CD4-positive, alpha-beta T cell treated with Interleukin-21 for 1 hour (primary cell): ENCODE measurements around the gene EDAR.

Experiments used
- DNase-seq: peaks from one replicate; pipeline ENCODE4 v3.0.0-alpha.2; 2020

The EDAR gene

GRCh38 chr2:108988796-108989713, at the start of gene EDAR:
Gene EDAR (minus strand): TSS chr2:108989220. CDS start chr2:108931014, 58,206 bp downstream.
- DNase-seq = peak; percentile 60

GRCh38 chr2:109033171-109033570, 44.2 kb upstream of the EDAR start:
- no peak for DNase-seq

- no peak for DNase-seq
Measured at GRCh38 chr2:109032229-109032820, 43.3 kb upstream of the EDAR start.

- peak; percentile 85 for DNase-seq
Measured at GRCh38 chr2:109031476-109032228, 42.6 kb upstream of the EDAR start.

GRCh38 chr2:109030870-109031475, 42.0 kb upstream of the EDAR start:
- DNase-seq = peak; percentile 17

GRCh38 chr2:109029490-109030201, 40.6 kb upstream of the EDAR start:
- no peak for DNase-seq

GRCh38 chr2:109028738-109029489, 39.9 kb upstream of the EDAR start:
- DNase-seq = no peak

- no peak for DNase-seq
Measured at GRCh38 chr2:109028277-109028676, 39.3 kb upstream of the EDAR start.

- DNase-seq = no peak
Measured at GRCh38 chr2:109027702-109028101, 38.7 kb upstream of the EDAR start.

GRCh38 chr2:109024477-109024876, 35.5 kb upstream of the EDAR start:
- DNase-seq = no peak

GRCh38 chr2:109021895-109022300, 32.9 kb upstream of the EDAR start:
- DNase-seq = no peak

GRCh38 chr2:109020217-109020637, 31.2 kb upstream of the EDAR start:
- peak; percentile 26 for DNase-seq

- no peak for DNase-seq
Measured at GRCh38 chr2:109018452-109018851, 29.4 kb upstream of the EDAR start.

- no peak for DNase-seq
Measured at GRCh38 chr2:109017017-109017416, 28.0 kb upstream of the EDAR start.

- DNase-seq = no peak
Measured at GRCh38 chr2:109016376-109016775, 27.4 kb upstream of the EDAR start.

GRCh38 chr2:109014476-109014875, 25.5 kb upstream of the EDAR start:
- DNase-seq = no peak

- no peak for DNase-seq
Measured at GRCh38 chr2:109013051-109013450, 24.0 kb upstream of the EDAR start.

- no peak for DNase-seq
Measured at GRCh38 chr2:109009920-109010610, 21.0 kb upstream of the EDAR start.

GRCh38 chr2:109006971-109007370, 18.0 kb upstream of the EDAR start:
- no peak for DNase-seq

GRCh38 chr2:109005686-109006204, 16.7 kb upstream of the EDAR start:
- no peak for DNase-seq

GRCh38 chr2:109001201-109001600, 12.2 kb upstream of the EDAR start:
- no peak for DNase-seq
